Activated naive CD4-positive, alpha-beta T cell treated with anti-CD3 and anti-CD28 coated beads, Interleukin-2, amount 50 U/mL, for 24 hours (primary cell): ENCODE data around the gene RARS2.
A peak's percentile ranks its signal among the peaks of the same experiment; 100 is the strongest.
"Not testable (repeated sequence)": the region's sequence is repeated elsewhere in the genome, so short reads cannot be mapped to it uniquely, and the experiment has no call there.

ENCODE experiments used
- H3K27ac Mint-ChIP-seq: one replicate; pipeline ENCODE4 v1.8.0; 2021; ENCODE audit warnings: mild to moderate bottlenecking, mixed read lengths
- H3K27me3 Mint-ChIP-seq: one replicate; pipeline ENCODE4 v1.8.0; 2021; ENCODE audit warnings: mixed read lengths
- H3K36me3 Mint-ChIP-seq: one replicate; pipeline ENCODE4 v1.8.0; 2021; ENCODE audit warnings: mixed read lengths
- H3K4me1 Mint-ChIP-seq: one replicate; pipeline ENCODE4 v1.8.0; 2021; ENCODE audit warnings: mixed read lengths
- H3K4me3 Mint-ChIP-seq: one replicate; pipeline ENCODE4 v1.8.0; 2021; ENCODE audit warnings: mild to moderate bottlenecking, mixed read lengths
- H3K9me3 Mint-ChIP-seq: one replicate; pipeline ENCODE4 v1.8.0; 2021; ENCODE audit warnings: mixed read lengths

RARS2 gene

GRCh38 chr6:87541744-87542143, 48.0 kb downstream of the RARS2 start:
- H3K36me3 Mint-ChIP-seq, result peaks cover 39% of the 10 kb centered on the region
- H3K4me3 Mint-ChIP-seq, result no peak overlapping the region

GRCh38 chr6:87541041-87541440, 48.7 kb downstream of the RARS2 start:
- Mint-ChIP-seq H3K4me1 (peaks cover 4% of the 10 kb centered on the region), H3K27me3 (no peaks in the 10 kb centered on the region), H3K9me3 (no peaks in the 10 kb centered on the region), H3K27ac (no peak overlapping the region), H3K36me3 (peaks cover 38% of the 10 kb centered on the region), H3K4me3 (no peak overlapping the region)

More at GRCh38 chr6:87541744-87542143, 48.0 kb downstream of the RARS2 start:
- Mint-ChIP-seq H3K9me3 (no peaks in the 10 kb centered on the region), H3K27me3 (no peaks in the 10 kb centered on the region), H3K27ac (no peak overlapping the region), H3K4me1 (peaks cover 4% of the 10 kb centered on the region)

GRCh38 chr6:87540539-87540938, 49.2 kb downstream of the RARS2 start:
- Mint-ChIP-seq H3K9me3 (no peaks in the 10 kb centered on the region), H3K27ac (no peak overlapping the region), H3K27me3 (no peaks in the 10 kb centered on the region), H3K4me1 (peaks cover 4% of the 10 kb centered on the region), H3K4me3 (no peak overlapping the region), H3K36me3 (peaks cover 37% of the 10 kb centered on the region)

- peaks cover 4% of the 10 kb centered on the region for H3K4me1 Mint-ChIP-seq
- H3K27ac Mint-ChIP-seq, result no peak overlapping the region
- H3K36me3 Mint-ChIP-seq, result peaks cover 31% of the 10 kb centered on the region
- H3K9me3 Mint-ChIP-seq, result no peaks in the 10 kb centered on the region
- H3K27me3 Mint-ChIP-seq, result no peaks in the 10 kb centered on the region
- H3K4me3 Mint-ChIP-seq, result no peak overlapping the region
These were observed 50.2 kb downstream of the RARS2 start for GRCh38 chr6:87539554-87539953.

GRCh38 chr6:87538510-87539260, 51.1 kb downstream of the RARS2 start:
- peaks cover 8% of the 10 kb centered on the region for H3K4me1 Mint-ChIP-seq
- H3K27me3 Mint-ChIP-seq, result no peaks in the 10 kb centered on the region
- H3K36me3 Mint-ChIP-seq, result peaks cover 30% of the 10 kb centered on the region
- H3K4me3 Mint-ChIP-seq, result no peak overlapping the region
- no peaks in the 10 kb centered on the region for H3K9me3 Mint-ChIP-seq
- no peak overlapping the region for H3K27ac Mint-ChIP-seq

- no peak overlapping the region for H3K4me3 Mint-ChIP-seq
- peaks cover 22% of the 10 kb centered on the region for H3K36me3 Mint-ChIP-seq
- peaks cover 13% of the 10 kb centered on the region for H3K4me1 Mint-ChIP-seq
- no peak overlapping the region for H3K27ac Mint-ChIP-seq
- H3K27me3 Mint-ChIP-seq, result no peaks in the 10 kb centered on the region
- no peaks in the 10 kb centered on the region for H3K9me3 Mint-ChIP-seq
These were observed 55.3 kb downstream of the RARS2 start for GRCh38 chr6:87534377-87535047.

- Mint-ChIP-seq H3K4me3 (no peak overlapping the region), H3K4me1 (peaks cover 20% of the 10 kb centered on the region), H3K27me3 (no peaks in the 10 kb centered on the region), H3K9me3 (no peaks in the 10 kb centered on the region), H3K27ac (peak overlapping the region; percentile 48), H3K36me3 (peaks cover 25% of the 10 kb centered on the region)
These were observed 60.6 kb downstream of the RARS2 start for GRCh38 chr6:87529221-87529620.

- Mint-ChIP-seq H3K36me3 (peaks cover 12% of the 10 kb centered on the region), H3K27me3 (no peaks in the 10 kb centered on the region), H3K27ac (no peak overlapping the region), H3K9me3 (no peaks in the 10 kb centered on the region), H3K4me3 (no peak overlapping the region), H3K4me1 (peaks cover 4% of the 10 kb centered on the region)
These were observed 67.1 kb downstream of the RARS2 start for GRCh38 chr6:87522686-87523085.

- Mint-ChIP-seq H3K9me3 (no peaks in the 10 kb centered on the region), H3K27me3 (no peaks in the 10 kb centered on the region), H3K4me1 (peaks cover 15% of the 10 kb centered on the region), H3K36me3 (peaks cover 14% of the 10 kb centered on the region), H3K4me3 (no peak overlapping the region), H3K27ac (no peak overlapping the region)
These were observed 71.3 kb downstream of the RARS2 start for GRCh38 chr6:87518453-87518852.

GRCh38 chr6:87514831-87515230, 75.0 kb downstream of the RARS2 start:
- Mint-ChIP-seq H3K27me3 (no peaks in the 10 kb centered on the region), H3K4me3 (no peak overlapping the region), H3K27ac (peak overlapping the region; percentile 82), H3K4me1 (peaks cover 15% of the 10 kb centered on the region), H3K36me3 (peaks cover 19% of the 10 kb centered on the region), H3K9me3 (no peaks in the 10 kb centered on the region)

- no peak overlapping the region for H3K4me3 Mint-ChIP-seq
- no peaks in the 10 kb centered on the region for H3K9me3 Mint-ChIP-seq
- no peak overlapping the region for H3K27ac Mint-ChIP-seq
- H3K36me3 Mint-ChIP-seq, result peaks cover 11% of the 10 kb centered on the region
- peaks cover 14% of the 10 kb centered on the region for H3K4me1 Mint-ChIP-seq
- H3K27me3 Mint-ChIP-seq, result no peaks in the 10 kb centered on the region
These were observed 85.3 kb downstream of the RARS2 start for GRCh38 chr6:87504441-87504840.

GRCh38 chr6:87501809-87502572, 87.8 kb downstream of the RARS2 start:
- peaks cover 22% of the 10 kb centered on the region for H3K4me1 Mint-ChIP-seq
- no peaks in the 10 kb centered on the region for H3K27me3 Mint-ChIP-seq
- H3K9me3 Mint-ChIP-seq, result no peaks in the 10 kb centered on the region
- H3K36me3 Mint-ChIP-seq, result peaks cover 10% of the 10 kb centered on the region
- H3K27ac Mint-ChIP-seq, result no peak overlapping the region
- no peak overlapping the region for H3K4me3 Mint-ChIP-seq

- Mint-ChIP-seq H3K9me3 (no peaks in the 10 kb centered on the region), H3K27ac (no peak overlapping the region), H3K27me3 (no peaks in the 10 kb centered on the region), H3K4me1 (peaks cover 12% of the 10 kb centered on the region), H3K4me3 (no peak overlapping the region), H3K36me3 (peaks cover 7% of the 10 kb centered on the region)
These were observed 91.7 kb downstream of the RARS2 start for GRCh38 chr6:87498048-87498447.

GRCh38 chr6:87494761-87495422, 94.9 kb downstream of the RARS2 start:
- Mint-ChIP-seq H3K4me1 (peaks cover 15% of the 10 kb centered on the region), H3K27ac (no peak overlapping the region), H3K27me3 (no peaks in the 10 kb centered on the region), H3K36me3 (peaks cover 13% of the 10 kb centered on the region), H3K4me3 (no peak overlapping the region), H3K9me3 (no peaks in the 10 kb centered on the region)

GRCh38 chr6:87489326-87489725, 100.5 kb downstream of the RARS2 start:
- H3K9me3 Mint-ChIP-seq, H3K4me3 Mint-ChIP-seq, H3K27ac Mint-ChIP-seq, H3K27me3 Mint-ChIP-seq: not testable (repeated sequence)
- H3K4me1 Mint-ChIP-seq, result peaks cover 24% of the 10 kb centered on the region
- H3K36me3 Mint-ChIP-seq, result peaks cover 18% of the 10 kb centered on the region
